Amygdala (tissue), 56 donors: Measurements from ENCODE around the gene SOX4.

Experiments used
- DNase-seq, 56 donors: peaks; one replicate each; lab custom pipeline; 2025; lab: John Stamatoyannopoulos, UW

Gene SOX4

DNA sequence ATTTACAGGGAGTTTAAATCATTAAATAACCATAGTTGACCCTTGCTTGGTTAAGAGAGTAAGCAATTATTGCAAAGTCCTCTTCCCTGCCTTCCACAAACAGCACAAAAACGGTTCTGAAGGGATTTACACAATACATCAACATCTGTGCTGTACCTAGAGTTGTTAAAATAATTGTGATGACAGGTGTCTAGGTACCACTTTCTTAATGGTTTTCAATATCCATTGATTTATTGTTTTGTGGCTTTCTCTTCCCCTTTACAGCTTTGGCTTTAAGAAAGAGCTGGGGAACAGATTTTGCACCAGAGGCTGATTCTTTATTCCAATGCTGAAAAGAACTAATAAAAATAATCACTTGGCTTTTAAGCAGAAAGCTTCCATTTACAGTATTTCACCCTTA is 598 bp upstream of the SOX4 start:
- DNase-seq, result no peak

- DNase-seq, result peak in 18 of 56 donors; percentile 10 to 71 (median 46)
Observed at GRCh38 chr6:21593927-21594415, 420 bp downstream of the SOX4 start.

GRCh38 chr6:21594416-21595281 is 1.1 kb downstream of the SOX4 start:
- DNase-seq, result peak in 49 of 56 donors; percentile 20 to 80 (median 54)

GRCh38 chr6:21595285-21596144 is 2.0 kb downstream of the SOX4 start:
- peak in 9 of 56 donors; percentile 2 to 40 (median 17) for DNase-seq

DNA sequence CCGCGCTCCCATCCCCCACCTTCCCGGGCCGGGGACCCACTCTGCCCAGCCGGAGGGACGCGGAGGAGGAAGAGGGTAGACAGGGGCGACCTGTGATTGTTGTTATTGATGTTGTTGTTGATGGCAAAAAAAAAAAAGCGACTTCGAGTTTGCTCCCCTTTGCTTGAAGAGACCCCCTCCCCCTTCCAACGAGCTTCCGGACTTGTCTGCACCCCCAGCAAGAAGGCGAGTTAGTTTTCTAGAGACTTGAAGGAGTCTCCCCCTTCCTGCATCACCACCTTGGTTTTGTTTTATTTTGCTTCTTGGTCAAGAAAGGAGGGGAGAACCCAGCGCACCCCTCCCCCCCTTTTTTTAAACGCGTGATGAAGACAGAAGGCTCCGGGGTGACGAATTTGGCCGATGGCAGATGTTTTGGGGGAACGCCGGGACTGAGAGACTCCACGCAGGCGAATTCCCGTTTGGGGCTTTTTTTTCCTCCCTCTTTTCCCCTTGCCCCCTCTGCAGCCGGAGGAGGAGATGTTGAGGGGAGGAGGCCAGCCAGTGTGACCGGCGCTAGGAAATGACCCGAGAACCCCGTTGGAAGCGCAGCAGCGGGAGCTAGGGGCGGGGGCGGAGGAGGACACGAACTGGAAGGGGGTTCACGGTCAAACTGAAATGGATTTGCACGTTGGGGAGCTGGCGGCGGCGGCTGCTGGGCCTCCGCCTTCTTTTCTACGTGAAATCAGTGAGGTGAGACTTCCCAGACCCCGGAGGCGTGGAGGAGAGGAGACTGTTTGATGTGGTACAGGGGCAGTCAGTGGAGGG is 2.8 kb downstream of the SOX4 start:
- DNase-seq, result peak in 23 of 56 donors; percentile 4 to 56 (median 21)

DNA sequence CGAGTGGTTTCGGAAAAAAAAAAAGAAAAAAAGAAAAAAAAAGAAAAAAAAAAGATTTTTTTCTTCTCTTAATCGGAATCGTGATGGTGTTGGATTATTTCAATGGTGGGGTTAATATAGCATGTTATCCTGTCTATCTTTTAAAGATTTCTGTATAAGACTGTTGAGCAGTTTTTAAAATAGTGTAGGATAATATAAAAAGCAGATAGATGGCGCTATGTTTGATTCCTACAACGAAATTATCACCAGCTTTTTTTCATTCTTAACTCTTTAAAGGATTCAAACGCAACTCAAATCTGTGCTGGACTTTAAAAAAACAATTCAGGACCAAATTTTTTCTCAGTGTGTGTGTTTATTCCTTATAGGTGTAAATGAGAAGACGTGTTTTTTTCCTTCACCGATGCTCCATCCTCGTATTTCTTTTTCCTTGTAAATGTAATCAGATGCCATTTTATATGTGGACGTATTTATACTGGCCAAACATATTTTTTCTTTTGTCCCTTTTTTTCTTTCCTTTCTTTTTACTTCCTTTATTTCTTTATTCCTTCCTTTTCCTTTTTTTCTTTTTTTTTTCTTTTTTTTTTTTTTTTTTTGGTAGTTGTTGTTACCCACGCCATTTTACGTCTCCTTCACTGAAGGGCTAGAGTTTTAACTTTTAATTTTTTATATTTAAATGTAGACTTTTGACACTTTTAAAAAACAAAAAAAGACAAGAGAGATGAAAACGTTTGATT is 3.6 kb downstream of the SOX4 start:
- no peak for DNase-seq

DNA sequence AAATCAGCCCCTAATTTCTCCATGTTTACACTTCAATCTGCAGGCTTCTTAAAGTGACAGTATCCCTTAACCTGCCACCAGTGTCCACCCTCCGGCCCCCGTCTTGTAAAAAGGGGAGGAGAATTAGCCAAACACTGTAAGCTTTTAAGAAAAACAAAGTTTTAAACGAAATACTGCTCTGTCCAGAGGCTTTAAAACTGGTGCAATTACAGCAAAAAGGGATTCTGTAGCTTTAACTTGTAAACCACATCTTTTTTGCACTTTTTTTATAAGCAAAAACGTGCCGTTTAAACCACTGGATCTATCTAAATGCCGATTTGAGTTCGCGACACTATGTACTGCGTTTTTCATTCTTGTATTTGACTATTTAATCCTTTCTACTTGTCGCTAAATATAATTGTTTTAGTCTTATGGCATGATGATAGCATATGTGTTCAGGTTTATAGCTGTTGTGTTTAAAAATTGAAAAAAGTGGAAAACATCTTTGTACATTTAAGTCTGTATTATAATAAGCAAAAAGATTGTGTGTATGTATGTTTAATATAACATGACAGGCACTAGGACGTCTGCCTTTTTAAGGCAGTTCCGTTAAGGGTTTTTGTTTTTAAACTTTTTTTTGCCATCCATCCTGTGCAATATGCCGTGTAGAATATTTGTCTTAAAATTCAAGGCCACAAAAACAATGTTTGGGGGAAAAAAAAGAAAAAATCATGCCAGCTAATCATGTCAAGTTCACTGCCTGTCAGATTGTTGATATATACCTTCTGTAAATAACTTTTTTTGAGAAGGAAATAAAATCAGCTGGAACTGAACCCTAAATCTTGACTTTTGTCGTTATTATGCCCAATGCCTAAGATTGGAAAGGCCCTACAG is 4.5 kb downstream of the SOX4 start:
- peak in 1 of 56 donors; percentile 1 for DNase-seq

GRCh38 chr6:21598674-21599023 is 5.1 kb downstream of the SOX4 start:
- no peak for DNase-seq

- DNase-seq, result no peak
Observed at GRCh38 chr6:21599051-21599696, 5.6 kb downstream of the SOX4 start.

DNA sequence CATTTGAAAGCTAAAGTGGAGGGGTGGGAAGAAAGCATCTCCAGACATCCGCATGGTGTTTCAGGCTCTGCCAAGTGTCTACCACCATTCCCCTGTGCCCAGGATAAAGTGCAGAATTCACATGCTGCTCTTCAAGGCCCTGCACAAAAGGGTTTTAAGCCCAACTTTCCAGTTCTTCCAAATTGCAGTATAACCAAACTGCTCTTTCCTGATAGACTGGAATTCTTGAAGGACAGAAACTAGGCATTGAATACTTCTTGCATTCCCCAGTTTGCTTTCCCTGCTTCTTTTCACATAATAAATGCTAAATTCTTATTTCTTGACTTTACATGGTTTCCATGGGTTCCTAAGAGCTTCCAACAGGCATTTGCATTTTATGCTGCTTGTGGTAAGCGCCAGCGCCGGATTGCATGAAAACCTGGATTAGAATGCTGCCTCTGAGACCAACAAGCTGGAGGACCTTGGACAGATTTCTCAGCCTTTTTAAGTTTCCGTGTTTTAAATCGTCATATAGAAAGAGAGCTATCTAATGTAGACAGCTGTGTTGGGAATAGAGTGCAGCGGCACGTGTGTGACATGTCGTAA is 7.9 kb downstream of the SOX4 start:
- no peak for DNase-seq

- no peak for DNase-seq
Observed at GRCh38 chr6:21601932-21602390, 8.4 kb downstream of the SOX4 start.

GRCh38 chr6:21603082-21603952 is 9.8 kb downstream of the SOX4 start:
- no peak for DNase-seq

- DNase-seq, result no peak
Observed at GRCh38 chr6:21604081-21604480, 10.5 kb downstream of the SOX4 start.

GRCh38 chr6:21605166-21605565 is 11.6 kb downstream of the SOX4 start:
- no peak for DNase-seq

GRCh38 chr6:21608601-21609000 is 15.1 kb downstream of the SOX4 start:
- DNase-seq, result no peak

GRCh38 chr6:21609881-21610329 is 16.4 kb downstream of the SOX4 start:
- no peak for DNase-seq

DNA sequence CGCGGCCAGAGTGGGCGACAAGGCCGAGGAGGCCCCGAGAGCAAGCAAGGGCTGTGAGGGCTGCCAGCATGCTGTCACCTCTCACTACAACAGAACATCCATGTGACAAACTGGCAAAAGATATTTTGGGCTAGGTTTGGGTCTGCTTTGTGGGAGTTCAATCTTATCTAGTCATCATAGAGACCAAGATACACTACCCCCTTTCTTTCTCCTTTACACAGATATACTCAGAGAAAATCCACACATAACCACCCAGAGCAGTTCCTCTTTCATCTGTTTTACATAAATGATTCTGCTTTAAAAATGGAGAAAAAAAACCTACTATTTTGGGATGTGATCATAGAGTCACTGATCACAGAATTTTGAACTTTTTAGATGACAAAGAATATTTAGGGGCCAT is 16.8 kb downstream of the SOX4 start:
- no peak for DNase-seq
